Bronchial epithelial cell (primary cell): ENCODE data around the gene MMP25. TPM values are rescaled to one million over a fixed set of nuclear protein-coding genes. Genes with fewer than 3 reads are reported as not detected.
A peak's percentile ranks its signal among the peaks of the same experiment; 100 is the strongest.
"Not testable (repeated sequence)": the region's sequence is repeated elsewhere in the genome, so short reads cannot be mapped to it uniquely, and the experiment has no call there.

Experiments
- DNase-seq: peaks from one replicate; pipeline ENCODE4 v3.0.0-alpha.2; 2010; ENCODE audit warnings: low read depth
- FAIRE-seq: peaks from 2 replicates; lab custom pipeline; 2011; peaks lifted over from hg19 to GRCh38; lab: Jason Lieb, UNC
- H3K27me3 ChIP-seq: 2 replicates; pipeline ENCODE4 v1.5.1; 2011; ENCODE audit warnings: low read length; ENCODE audit not compliant: control insufficient read depth, insufficient read depth
- H3K36me3 ChIP-seq: 2 replicates; pipeline ENCODE4 v1.5.1; 2011; ENCODE audit warnings: low read length; ENCODE audit not compliant: control insufficient read depth, insufficient read depth
- H3K4me3 ChIP-seq: 2 replicates; pipeline ENCODE4 v1.5.1; 2011; ENCODE audit warnings: mild to moderate bottlenecking, low read depth, low read length, control low read depth
- total RNA-seq: library from RNA; depleted of rRNA; stranded (reverse); fragments of >200 nt; gene quantifications from 2 replicates; pipeline ENCODE4 v1.2.1, GENCODE V29; 2014
- TF ChIP-seq, protein P1 (sequence below): IDR thresholded peaks from 2 replicates; pipeline ENCODE4 v1.5.1; 2011; ENCODE audit warnings: mild to moderate bottlenecking, moderate library complexity, low read length, control low read depth, inconsistent platforms; ENCODE audit not compliant: insufficient read depth, severe bottlenecking

MMP25 gene
- total RNA-seq, 1 donor from 2014 or later: under 0.01 TPM

DNA sequence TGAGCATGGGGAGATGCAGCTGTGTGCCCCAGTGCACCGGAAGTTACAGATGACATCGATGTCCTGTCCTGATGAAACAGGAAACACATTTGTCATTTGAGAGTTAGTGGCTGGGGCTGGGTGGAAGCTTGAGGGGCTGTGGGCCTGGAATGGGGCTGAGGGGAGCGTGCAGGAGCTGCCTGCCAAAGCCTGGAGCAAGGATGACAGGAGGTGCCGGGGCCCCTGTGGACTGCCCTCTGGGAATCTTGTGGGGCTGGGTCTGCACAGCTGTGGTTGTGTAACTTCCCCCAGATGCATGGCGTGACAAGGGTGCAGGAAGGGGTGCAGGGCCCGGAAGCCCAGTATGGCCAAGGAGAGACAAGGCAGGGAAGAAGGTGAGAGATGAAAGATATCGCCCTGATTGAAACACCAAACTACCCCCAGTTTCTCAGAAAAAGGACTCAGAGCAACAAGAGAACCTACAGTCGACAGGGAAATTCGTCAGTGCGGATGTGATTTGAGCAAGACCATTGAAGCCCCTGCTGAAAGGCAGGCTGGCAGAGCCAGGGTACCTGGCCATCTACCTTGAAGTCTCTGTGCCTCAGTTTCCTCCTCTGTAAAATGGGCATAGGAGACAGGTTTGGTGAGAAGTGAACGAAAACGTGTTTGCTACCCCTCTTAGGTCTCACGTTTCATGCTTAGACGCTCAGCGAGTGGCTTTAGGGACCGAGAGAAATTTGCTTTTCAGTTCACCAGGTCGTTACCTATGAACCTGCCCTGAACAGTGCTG lies 8.8 kb downstream of the MMP25 start:
- no peaks in the 10 kb centered on the region for H3K27me3 ChIP-seq
- H3K4me3 ChIP-seq: no peak overlapping the region
- DNase-seq (no peak), FAIRE-seq (no peak)
- TF ChIP-seq, protein P1, sequence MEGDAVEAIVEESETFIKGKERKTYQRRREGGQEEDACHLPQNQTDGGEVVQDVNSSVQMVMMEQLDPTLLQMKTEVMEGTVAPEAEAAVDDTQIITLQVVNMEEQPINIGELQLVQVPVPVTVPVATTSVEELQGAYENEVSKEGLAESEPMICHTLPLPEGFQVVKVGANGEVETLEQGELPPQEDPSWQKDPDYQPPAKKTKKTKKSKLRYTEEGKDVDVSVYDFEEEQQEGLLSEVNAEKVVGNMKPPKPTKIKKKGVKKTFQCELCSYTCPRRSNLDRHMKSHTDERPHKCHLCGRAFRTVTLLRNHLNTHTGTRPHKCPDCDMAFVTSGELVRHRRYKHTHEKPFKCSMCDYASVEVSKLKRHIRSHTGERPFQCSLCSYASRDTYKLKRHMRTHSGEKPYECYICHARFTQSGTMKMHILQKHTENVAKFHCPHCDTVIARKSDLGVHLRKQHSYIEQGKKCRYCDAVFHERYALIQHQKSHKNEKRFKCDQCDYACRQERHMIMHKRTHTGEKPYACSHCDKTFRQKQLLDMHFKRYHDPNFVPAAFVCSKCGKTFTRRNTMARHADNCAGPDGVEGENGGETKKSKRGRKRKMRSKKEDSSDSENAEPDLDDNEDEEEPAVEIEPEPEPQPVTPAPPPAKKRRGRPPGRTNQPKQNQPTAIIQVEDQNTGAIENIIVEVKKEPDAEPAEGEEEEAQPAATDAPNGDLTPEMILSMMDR: no peak
- H3K36me3 ChIP-seq: no peaks in the 10 kb centered on the region

GRCh38 chr16:3055734-3056115 lies 9.4 kb downstream of the MMP25 start:
- not testable (repeated sequence) for H3K36me3 ChIP-seq, FAIRE-seq, DNase-seq, H3K4me3 ChIP-seq, H3K27me3 ChIP-seq

- Histone ChIP-seq H3K4me3 (no peak overlapping the region), H3K27me3 (no peaks in the 10 kb centered on the region), H3K36me3 (no peaks in the 10 kb centered on the region)
- DNase-seq: no peak
- FAIRE-seq: no peak
- TF ChIP-seq, protein P1: no peak
Observed at GRCh38 chr16:3056336-3057180, 10.2 kb downstream of the MMP25 start.

GRCh38 chr16:3057181-3058138 lies 11.1 kb downstream of the MMP25 start:
- FAIRE-seq (no peak), DNase-seq (no peak)
- peak overlapping the region; percentile 93 for H3K4me3 ChIP-seq
- H3K27me3 ChIP-seq: no peaks in the 10 kb centered on the region
- H3K36me3 ChIP-seq: no peaks in the 10 kb centered on the region
- TF ChIP-seq, protein P1: no peak

- FAIRE-seq: no peak
- peak; percentile 31 for DNase-seq
- no peaks in the 10 kb centered on the region for H3K27me3 ChIP-seq
- TF ChIP-seq, protein P1: peak; percentile 58
- H3K36me3 ChIP-seq: no peaks in the 10 kb centered on the region
- H3K4me3 ChIP-seq: peak overlapping the region; percentile 93
Observed at GRCh38 chr16:3058139-3059030, 12.0 kb downstream of the MMP25 start.
